ENCODE measurements around the gene TMEM221.

GRCh38 chr19:17466487-17466850, 18.0 kb upstream of the TMEM221 start:
- peak in 1 of 4 experiments; percentile 13 for TF ChIP-seq CTCF (IDR thresholded peaks at IDR 0.05)
- no peak for TF ChIP-seq POLR2AphosphoS5 (IDR thresholded peaks at IDR 0.05)
- no peak for TF ChIP-seq POLR2A (IDR thresholded peaks at IDR 0.05)
- TF ChIP-seq EP300 (IDR thresholded peaks at IDR 0.05), result no peak

All from sigmoid colon (tissue), 4 donors.